Duodenal mucosa (tissue), 2 donors: ENCODE measurements around the gene GIGYF2.
"Not testable (repeated sequence)": the region's sequence is repeated elsewhere in the genome, so short reads cannot be mapped to it uniquely, and the experiment has no call there.

Experiments
- H3K27ac ChIP-seq: one replicate; pipeline ENCODE4 v1.7.0; 2013; ENCODE audit warnings: low read depth, low read length
- H3K27me3 ChIP-seq, 2 donors: one replicate each; pipeline ENCODE4 v1.7.0; 2013; ENCODE audit warnings: low read length in 2 of 2, control low read depth in 1 of 2; ENCODE audit not compliant: insufficient read depth in 2 of 2, control insufficient read depth in 1 of 2
- H3K36me3 ChIP-seq, 2 donors: one replicate each; pipeline ENCODE4 v1.7.0; 2013; ENCODE audit warnings: low read length in 2 of 2, control low read depth in 1 of 2; ENCODE audit not compliant: insufficient read depth in 2 of 2, control insufficient read depth in 1 of 2
- H3K4me1 ChIP-seq, 2 donors: one replicate each; pipeline ENCODE4 v1.7.0; 2013; ENCODE audit warnings: low read length in 2 of 2, control low read depth in 1 of 2; ENCODE audit not compliant: insufficient read depth in 2 of 2, control insufficient read depth in 1 of 2
- H3K4me3 ChIP-seq, 2 donors: one replicate each; pipeline ENCODE4 v1.7.0; 2013; ENCODE audit warnings: low read length in 2 of 2, low read depth in 1 of 2
- H3K9ac ChIP-seq, 2 donors: one replicate each; pipeline ENCODE4 v1.7.0; 2013; ENCODE audit warnings: low read length in 2 of 2, low read depth in 1 of 2
- H3K9me3 ChIP-seq, 2 donors: one replicate each; pipeline ENCODE4 v1.7.0; 2013; ENCODE audit warnings: low read length in 2 of 2, control low read depth in 1 of 2; ENCODE audit not compliant: control insufficient read depth in 1 of 2

The GIGYF2 gene

DNA sequence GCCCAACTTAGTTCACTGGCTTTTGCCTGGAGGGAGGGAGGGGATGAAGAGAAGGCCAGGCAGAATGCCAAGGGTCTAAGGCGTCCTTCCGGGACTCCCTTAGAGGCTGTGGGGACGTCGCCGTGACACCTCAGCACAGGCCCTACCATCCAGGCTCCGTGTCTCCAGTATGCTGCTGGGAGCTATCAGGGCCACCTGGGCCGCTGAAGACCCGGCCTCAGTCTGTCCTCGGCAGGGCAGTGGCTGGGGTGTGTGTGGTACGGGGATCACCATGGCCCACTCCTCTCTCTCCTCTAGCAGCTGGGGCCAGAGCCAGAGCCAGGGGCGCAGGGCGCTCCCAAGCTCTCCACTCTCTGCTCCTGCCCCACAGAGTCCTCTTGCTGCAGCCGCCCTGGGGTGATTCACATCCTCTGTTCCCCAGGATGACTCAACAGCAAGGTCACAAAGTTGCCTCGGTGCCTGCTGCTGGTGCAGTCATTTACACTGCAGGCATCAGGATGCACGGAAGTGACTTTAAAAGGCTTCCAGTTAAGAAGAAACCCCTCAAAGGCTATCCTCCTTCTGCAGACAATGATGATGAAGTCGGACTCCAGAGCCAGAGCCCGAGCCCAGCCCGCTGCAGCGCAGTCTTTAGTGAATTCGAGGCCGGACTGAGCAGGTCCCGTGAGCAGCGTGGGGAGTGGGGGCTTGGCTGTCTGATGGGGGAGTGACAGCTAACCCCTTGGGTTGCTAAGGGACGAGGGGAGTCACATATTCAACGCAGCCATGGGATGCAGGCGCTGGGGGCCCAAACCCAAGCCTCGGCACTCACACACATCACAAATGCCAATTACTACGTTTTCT lies 204.8 kb downstream of the GIGYF2 start:
- peaks cover 9 to 18% of the 10 kb centered on the region in 2 donors for H3K36me3 ChIP-seq
- no peak overlapping the region for H3K9ac ChIP-seq
- no peaks in the 10 kb centered on the region for H3K9me3 ChIP-seq
- no peak overlapping the region for H3K27ac ChIP-seq
- H3K4me3 ChIP-seq = no peak overlapping the region
- no peaks in the 10 kb centered on the region for H3K27me3 ChIP-seq
- H3K4me1 ChIP-seq = no peaks in the 10 kb centered on the region

DNA sequence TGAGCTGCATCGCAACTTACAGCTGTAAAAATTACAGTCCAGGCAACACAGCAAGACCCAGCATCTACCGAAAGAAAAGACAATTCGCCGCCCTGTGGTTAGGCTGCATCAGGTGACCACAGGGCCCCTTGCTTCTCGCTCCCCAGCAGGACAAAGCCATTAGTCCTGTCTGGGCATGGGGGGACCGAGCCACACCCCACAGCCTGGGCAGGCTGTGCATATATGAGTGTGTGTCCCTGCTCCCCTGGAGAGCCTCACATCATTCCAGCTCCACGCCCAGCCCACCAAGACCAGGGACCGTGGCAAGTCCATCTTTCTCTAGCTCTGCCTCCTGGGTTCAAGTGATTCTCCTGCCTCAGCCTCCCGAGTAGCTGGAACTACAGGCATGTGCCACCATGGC lies 206.9 kb downstream of the GIGYF2 start:
- no peak overlapping the region for H3K9ac ChIP-seq
- no peaks in the 10 kb centered on the region for H3K27me3 ChIP-seq
- H3K36me3 ChIP-seq = peaks cover 9 to 13% of the 10 kb centered on the region in 2 donors
- H3K27ac ChIP-seq = no peak overlapping the region
- no peaks in the 10 kb centered on the region for H3K4me1 ChIP-seq
- no peaks in the 10 kb centered on the region for H3K9me3 ChIP-seq
- no peak overlapping the region for H3K4me3 ChIP-seq

DNA sequence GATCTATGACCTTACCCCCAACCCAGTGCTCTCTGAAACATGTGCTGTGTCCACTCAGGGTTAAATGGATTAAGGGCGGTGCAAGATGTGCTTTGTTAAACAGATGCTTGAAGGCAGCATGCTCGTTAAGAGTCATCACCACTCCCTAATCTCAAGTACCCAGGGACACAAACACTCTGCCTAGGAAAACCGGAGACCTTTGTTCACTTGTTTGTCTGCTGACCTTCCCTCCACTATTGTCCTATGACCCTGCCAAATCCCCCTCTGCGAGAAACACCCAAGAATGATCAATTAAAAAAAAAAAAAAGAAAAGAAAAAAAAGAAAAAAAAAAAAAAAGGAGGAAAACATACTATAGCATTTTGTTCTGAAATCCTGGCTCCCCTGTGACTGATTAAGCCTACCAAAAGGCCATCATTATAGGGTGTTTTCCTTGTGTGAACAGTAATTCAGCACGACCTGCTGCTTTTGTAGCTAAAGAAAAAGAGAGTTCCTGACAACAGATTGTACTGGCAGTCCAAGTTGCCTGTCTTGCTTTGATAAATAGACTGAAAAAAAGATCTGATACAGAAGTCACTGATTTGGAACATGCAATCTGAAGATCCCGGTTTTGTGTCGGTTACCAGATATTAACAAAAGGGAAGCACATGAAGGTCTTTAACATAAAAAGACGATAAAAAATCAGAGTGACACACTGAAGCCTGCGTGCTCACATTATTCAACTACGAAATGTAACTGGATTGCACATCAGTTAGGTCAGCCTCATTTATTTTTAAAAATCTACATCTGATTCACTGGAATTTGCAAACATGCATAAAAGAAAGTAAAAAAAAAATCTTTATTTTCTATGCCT lies 210.0 kb downstream of the GIGYF2 start:
- H3K36me3 ChIP-seq, H3K4me1 ChIP-seq, H3K9ac ChIP-seq, H3K4me3 ChIP-seq, H3K27me3 ChIP-seq, H3K27ac ChIP-seq: not testable (repeated sequence)
- H3K9me3 ChIP-seq = peaks cover 0 to 11% of the 10 kb centered on the region in 2 donors

DNA sequence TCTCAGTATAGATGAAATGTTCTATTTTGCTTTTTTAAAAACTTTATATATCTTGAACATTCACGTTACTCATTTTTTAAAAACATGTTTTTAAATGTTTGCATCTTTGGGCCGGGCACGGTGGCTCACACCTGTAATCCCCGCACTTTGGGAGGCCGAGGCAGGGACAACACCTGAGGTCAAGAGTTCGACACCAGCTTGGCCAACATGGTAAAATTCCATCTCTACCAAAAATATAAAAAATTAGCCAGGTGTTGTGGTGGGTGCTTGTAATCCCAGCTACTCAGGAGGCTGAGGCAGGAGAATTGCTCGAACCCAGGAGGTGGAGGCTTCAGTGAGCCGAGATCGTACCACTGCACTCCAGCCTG lies 210.6 kb downstream of the GIGYF2 start:
- not testable (repeated sequence) for H3K36me3 ChIP-seq, H3K27ac ChIP-seq

DNA sequence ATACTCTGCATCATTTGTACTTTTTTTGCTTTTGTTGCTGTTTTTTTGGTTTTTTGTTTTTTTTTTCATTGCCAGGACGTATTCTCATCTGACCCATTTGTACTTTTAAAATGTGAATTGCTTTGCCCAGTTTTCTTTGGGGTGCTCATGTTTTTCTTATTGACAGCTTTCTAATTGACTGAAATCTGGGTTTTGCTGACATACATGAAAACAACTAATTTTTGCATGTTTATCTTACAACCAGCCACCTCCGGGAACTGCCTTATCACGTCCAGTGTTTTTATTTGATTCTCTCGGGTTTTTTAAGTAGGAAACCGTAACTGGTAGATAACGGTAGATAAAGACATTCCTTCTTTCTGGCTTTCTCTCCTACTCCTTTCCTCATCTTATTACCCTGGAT lies 211.6 kb downstream of the GIGYF2 start:
- Histone ChIP-seq H3K4me3 (no peak overlapping the region), H3K9ac (no peak overlapping the region), H3K27ac (no peak overlapping the region), H3K4me1 (no peaks in the 10 kb centered on the region), H3K36me3 (peaks cover 5 to 13% of the 10 kb centered on the region in 2 donors), H3K9me3 (peaks cover 0 to 16% of the 10 kb centered on the region in 2 donors), H3K27me3 (no peaks in the 10 kb centered on the region)

More for the DNA sequence above, 210.6 kb downstream of the GIGYF2 start:
- H3K9ac ChIP-seq, H3K27me3 ChIP-seq, H3K4me3 ChIP-seq, H3K4me1 ChIP-seq: not testable (repeated sequence)
- peaks cover 0 to 16% of the 10 kb centered on the region in 2 donors for H3K9me3 ChIP-seq
